ENCODE measurements around the gene NEMP1.
"Not testable (repeated sequence)": the region's sequence is repeated elsewhere in the genome, so short reads cannot be mapped to it uniquely, and the experiment has no call there.

Gene NEMP1

DNA sequence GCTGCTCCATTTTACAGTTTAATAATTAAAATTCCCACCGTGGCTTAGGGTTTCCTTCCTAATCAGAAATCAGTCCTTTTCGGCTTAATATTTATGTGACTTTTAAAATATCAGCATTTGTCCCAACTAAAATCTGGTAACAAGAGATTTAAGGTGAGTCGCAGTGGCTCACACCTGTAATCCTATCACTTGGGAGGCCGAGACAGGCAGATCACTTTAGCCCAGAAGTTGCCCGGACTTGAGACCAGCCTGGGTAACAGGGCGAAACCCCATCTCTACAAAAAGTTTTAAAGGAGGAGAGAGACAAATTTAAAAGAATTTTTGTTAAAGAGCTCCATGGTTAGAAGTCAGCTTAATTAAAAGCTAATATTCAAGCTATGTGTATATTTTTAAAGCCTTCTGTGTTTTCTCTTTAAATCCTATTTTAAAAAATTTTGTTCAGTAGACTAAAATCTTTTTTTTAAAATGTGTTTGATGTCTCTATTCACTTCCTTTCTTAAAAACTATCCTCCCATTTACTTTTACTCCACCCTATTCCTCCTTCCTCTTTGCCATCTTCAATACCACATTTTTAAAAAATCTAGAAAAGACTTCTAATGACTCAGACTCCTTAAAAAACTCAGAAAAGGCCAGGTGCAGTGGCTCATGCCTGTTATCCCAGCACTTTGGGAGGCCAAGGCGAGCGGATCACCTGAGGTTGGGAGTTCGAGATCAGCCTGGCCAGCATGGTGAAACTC is 58.4 kb downstream of the NEMP1 start:
- no peak for DNase-seq

DNA sequence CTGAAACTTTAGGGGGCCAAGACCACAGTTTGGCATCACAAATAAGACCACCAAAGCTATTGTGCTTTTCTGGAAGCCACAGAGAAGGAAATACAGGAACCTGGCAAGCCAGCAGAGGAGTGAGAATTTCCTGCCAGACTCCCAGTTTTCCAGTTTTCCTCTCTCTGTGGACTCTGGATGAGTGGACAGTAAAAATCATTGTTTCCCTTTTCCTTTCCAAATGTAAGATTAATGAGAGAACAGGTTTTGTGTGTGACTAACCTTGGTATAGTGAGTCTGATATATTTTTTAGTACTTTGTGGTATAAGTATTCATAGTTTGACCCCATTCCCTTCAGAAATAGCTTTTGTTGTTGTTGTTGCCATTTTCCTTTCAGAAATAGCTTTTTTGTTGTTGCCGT is 59.7 kb downstream of the NEMP1 start:
- DNase-seq: no peak

DNA sequence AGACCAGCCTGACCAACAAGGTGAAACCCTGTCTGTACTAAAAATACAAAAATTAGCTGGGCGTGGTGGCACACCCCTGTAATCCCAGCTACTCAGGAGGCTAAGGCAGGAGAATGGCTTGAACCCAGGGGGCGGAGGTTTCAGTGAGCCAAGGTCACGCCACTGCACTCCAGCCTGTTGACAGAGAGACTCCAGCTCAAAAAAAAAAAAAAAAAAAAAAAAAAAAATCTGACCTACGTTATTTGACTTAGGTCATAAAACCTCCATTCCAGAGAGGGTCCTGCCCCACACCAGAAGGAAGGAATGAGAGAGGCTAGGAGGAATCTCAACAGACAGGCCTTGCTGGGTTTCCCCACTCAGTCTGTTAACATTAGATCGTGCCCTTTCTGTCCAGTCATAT is 60.2 kb downstream of the NEMP1 start:
- DNase-seq: not testable (repeated sequence)

DNA sequence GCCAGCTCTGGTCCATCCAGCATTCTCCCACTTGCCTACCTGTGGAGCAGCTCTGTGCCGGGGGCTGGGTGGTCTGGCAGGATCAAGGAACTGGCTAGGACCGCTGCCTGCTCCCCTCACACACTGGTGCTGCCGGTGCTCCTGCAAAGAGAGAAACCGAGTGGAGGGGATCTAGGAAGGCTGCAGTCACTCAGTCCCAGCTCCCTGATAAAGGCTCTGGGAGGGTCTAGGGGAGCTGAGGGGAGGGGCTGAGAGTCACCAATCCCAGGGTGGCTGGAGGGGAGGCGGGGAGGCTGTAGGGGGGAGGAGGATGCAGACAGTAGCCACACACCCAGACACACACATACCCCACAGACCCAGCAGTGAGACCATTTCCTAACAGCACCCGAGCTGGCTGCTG is 62.2 kb downstream of the NEMP1 start, which contains the start of gene TAC3:
TSS of gene TAC3 (minus strand) at position 182 of the 400 bp plus-strand sequence. CDS start 732 bp downstream, outside the sequence.
- no peak for DNase-seq

DNA sequence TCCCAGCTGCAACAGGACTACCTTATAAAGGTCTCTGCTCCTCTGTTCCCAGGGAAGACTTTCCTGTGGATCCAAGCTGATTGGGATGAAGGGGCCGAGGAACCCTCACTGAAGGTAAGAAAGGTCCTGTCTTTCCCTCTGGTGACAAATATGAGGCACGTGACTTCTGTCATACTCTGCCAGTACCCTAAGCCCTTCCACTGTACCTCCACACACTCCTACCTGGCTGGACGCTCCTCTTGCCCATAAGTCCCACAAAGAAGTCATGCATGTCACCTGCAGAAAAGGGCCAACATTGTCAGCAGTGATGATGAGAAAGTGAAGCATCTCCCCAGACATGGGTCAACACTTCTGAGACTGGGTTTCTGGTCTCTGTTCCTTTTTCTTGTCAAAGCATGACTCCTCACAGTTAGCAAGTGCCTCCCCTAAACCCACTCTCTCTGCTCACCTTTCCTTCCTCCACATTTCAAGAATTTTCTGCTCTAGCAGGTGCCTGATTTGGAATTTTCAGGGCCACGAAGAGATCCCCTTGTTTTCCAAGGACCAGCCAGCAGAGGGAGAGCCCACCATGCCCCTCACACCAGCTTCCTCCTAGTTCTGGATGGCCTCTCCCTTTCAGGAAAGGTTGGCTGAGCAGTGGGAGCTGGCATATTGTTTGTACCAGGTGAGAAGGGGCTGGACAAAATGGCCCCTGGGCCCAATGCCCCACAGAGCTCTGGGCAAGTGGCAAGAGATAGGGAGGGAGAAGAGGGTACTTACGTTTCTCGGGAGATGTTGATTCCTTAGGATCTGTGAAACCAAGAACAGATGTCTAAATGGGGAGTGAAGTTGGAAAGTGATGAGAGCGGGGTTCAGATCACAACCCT is 65.8 kb downstream of the NEMP1 start:
- no peak for DNase-seq

DNA sequence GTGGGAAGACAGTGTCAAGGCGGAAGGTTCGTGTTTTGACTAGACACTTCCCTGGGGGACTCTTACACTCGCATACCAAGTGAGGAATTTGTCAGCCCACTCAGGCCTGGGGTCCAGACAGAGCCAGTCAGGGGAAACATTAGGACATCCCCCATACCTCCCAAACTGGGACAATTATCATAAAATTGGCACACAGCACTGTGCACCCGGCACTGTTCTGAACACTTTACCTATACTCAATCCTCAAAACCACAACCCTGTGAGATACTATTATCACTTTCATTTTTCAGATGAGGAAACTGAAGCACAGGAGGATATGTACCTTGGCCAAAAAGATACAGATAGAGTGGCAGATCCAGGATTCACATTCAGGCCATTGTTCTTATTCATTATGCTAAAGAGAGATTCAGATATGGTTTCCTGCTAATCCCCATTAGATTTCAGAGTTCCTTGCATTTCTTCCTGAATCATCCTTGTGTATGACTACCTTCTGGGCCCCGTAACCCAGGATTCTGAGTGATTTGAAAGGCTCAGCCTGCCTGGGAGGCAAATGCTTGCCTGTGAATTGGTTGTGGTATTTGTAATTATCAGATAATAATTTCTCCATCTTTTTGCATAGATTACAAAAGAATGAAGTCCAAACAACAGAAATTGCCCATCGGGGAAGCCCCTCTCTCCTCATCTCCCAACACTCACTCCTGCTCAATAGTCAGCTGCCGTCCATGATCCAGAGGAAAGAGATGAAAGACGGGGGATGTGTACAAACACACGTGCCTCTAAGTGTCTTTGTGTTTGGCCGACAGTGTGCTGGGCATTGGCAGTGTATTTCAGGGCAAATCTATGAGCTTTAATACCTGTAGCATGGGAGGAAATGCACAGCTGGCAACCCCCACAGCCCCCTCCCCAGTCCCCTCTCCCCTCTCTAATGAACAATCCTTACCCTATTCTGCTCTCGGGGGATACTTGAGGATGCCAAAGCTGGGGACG is 66.9 kb downstream of the NEMP1 start:
- no peak for DNase-seq

DNA sequence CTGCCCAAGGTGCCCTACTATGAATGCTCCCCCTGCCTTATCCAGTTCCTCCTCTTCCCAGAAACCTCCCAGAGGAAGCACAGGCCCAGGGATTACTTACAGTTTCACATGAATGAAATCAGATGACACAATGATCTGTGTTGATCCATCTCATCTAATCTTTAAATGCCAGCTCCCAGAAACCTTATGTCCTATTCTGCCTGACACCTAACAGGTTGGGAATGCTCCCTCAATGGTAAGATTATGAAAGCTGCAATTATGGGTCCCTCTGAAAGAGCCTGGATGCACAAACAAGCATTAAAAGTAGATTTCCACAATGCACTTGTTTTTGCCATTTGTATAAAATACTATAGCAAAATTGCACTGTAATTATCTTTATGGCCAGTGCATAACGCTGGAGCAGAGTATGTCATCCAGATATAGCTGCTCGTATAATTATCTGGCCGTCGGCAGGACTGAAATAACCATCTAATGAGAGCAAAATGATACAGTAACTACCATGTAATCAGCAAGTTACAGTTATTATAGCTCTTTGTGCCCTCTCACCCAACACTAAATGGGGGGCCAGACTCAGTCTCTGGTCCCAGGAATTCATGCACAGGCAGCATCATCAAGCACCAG is 67.9 kb downstream of the NEMP1 start:
- DNase-seq: no peak

DNA sequence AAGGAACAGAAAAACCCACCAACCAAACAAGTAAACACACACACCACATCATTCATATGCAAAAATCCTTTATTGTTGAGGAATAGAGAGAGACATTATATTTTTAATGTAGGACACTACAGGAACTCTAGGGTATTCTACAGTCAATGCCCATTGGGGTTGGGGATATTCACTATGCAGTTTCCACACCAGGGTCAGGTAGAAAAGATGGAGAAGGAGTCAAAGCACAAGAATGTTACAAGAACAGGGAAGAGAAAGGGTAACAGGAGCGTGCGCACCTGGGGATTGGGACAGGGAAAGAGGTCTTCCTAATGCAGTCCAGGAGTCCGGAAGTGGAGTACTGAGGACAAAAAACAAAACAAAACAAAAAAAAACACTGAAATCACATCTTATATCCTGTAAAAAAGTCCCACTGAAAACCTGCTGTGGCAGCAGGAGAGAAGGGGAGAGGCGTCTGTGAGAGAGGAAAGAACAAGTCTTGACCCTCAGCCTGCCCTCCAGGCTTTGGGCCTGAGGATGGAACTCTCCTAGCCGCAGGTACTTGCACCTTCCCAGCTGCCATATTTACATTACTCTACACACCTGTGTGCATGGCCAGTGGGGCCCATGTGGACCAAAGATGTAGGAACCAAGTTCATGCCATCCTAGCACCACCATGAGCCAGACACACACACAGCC is 68.5 kb downstream of the NEMP1 start:
- no peak for DNase-seq

DNA sequence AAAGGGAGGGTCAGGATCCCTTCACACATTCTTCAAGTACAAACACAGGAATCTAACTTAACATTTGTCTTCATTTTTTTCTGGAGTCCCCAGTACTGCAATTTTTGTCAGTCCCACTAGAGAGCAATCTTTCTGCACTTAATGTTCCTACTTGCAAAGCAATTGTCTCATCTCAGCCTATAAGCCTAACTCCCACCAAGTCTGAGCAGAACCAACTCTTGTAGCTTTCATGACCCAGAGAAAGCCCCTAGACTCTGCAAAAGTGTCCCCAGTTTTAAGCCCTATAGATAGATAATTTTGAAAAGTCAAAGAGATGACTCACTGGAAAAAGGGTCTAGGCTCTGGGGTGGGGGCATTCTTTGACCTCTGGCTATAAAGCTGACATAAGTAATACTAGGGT is 70.4 kb downstream of the NEMP1 start:
- DNase-seq: peak; percentile 32

DNA sequence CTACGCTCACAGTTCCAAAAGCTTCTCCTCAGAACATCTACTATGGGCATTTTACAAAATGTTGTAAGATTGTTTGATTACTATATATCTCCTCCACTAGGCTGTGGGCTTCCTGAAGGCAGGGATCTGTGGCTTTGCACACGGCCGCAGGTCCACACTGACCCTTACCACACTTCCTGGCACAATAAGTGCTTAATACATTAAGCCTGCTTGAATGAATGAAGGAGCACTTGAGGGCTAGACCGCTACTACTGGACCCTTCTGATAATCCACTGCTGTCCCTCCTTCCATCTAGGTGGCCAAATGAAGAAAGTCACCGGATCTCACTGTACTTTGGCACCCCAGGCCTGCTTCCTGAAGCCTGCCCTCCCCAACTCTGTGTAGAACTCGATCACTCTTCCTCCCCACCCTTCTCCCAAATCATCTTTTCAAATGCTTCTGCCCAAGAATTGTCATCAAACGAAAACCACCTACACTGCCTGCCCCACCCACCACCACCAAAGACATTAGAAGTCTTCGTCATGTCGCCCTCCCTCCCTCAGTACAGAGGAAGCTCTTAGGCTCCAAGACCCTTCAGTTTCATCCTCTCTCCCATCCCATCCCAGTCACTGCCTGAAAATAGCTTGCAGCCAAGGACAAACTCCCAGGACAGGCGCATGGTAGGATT is 71.6 kb downstream of the NEMP1 start:
- DNase-seq: peak; percentile 56

DNA sequence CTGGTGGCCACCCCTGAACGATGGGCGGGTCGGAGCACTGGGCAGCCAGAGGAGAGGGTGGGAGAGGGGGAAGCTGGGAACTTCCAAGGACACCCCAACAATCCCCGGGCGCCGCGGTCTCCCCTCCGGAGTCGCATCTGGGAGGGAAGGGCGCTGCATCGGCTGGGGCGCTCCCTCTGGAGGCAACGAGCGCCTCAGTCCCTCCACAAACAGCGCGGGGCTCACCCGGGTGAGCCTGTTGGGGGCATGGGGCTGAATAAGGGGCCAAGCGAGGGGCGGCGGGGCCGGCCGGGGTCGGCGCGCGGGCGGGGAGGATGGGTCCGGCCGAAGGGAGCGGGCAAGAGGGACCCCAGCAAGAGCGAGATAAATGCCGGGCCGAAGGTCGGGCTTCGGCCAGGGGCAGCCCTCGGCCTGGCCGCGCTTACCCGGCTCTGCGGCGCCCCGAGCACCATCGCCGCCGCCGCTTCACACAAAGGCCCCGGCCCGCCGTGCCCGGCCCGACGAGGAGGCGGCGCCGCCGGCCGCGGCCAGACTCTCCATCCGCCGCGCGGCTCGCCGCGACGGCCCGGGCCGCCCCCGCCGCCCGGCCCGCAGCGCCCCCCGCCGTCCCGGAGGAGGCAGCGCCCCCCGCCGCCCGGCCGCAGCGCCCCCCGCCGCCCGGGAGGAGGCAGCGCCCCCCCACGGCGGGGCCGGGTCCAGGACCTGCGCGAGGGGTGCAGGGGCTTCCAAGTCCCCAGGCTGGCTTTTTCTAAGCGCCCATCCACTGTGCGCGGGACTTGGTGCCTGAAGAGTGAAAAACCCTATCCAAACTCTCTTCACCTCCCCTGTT is 72.4 kb downstream of the NEMP1 start, which contains the start of gene ZBTB39:
TSS of gene ZBTB39 (minus strand) at position 567 of the 829 bp plus-strand sequence. CDS start 1,629 bp downstream, outside the sequence.
- peak; percentile 70 for DNase-seq
